Suprapubic skin (tissue), 4 donors: Measurements from ENCODE around the gene ALAD. TPM values are rescaled to one million over a fixed set of nuclear protein-coding genes. Genes with fewer than 3 reads are reported as not detected.

Experiments used
- DNase-seq, 2 donors: peaks; one replicate each; pipeline ENCODE4 v3.0.0-alpha.2; 2019; ENCODE audit warnings: low spot score in 2 of 2
- H3K27ac ChIP-seq: fragments of 200-600 bp; sonication (generic); one replicate; pipeline ENCODE4 v1.5.1; 2019
- H3K27me3 ChIP-seq: fragments of 200-600 bp; sonication (generic); one replicate; pipeline ENCODE4 v1.5.1; 2019
- H3K36me3 ChIP-seq: fragments of 200-600 bp; sonication (generic); one replicate; pipeline ENCODE4 v1.5.1; 2019
- H3K4me1 ChIP-seq: fragments of 200-600 bp; sonication (generic); one replicate; pipeline ENCODE4 v1.5.1; 2019
- H3K4me3 ChIP-seq: fragments of 200-600 bp; sonication (generic); one replicate; pipeline ENCODE4 v1.5.1; 2019; ENCODE audit warnings: mild to moderate bottlenecking
- H3K9me3 ChIP-seq: fragments of 200-600 bp; sonication (generic); one replicate; pipeline ENCODE4 v1.5.1; 2019
- CTCF ChIP-seq, 2 donors: fragments of 200-600 bp in 1 of 2; fragments of 450-650 bp in 1 of 2; sonication (generic) in 1 of 2; IDR thresholded peaks; one replicate each; pipeline ENCODE4 v1.5.1; 2016 to 2019; ENCODE audit warnings: antibody characterized with exemption in 2 of 2, mild to moderate bottlenecking in 1 of 2, moderate library complexity in 1 of 2
- EP300 ChIP-seq: sonication (generic); formaldehyde crosslinking; IDR thresholded peaks from one replicate; pipeline ENCODE4 v1.6.1; 2017; ENCODE audit warnings: antibody characterized with exemption
- POLR2A ChIP-seq, 2 donors: fragments of 450-650 bp; IDR thresholded peaks; one replicate each; pipeline ENCODE4 v1.6.1; 2017; ENCODE audit warnings: antibody characterized with exemption in 2 of 2, mild to moderate bottlenecking in 2 of 2, moderate library complexity in 2 of 2
- POLR2AphosphoS5 ChIP-seq, 3 donors: sonication (generic); formaldehyde crosslinking; IDR thresholded peaks; one replicate each; pipeline ENCODE4 v1.6.1; 2017; ENCODE audit warnings: antibody characterized with exemption in 3 of 3
- WGBS: methylation state at CpG from one replicate; pipeline ENCODE4 v1.1.5; 2018; 5-methylcytosine and 5-hydroxymethylcytosine counted together
- total RNA-seq, 4 donors: library from RNA; depleted of rRNA; stranded (reverse); fragments of >200 nt; gene quantifications; one replicate each; pipeline ENCODE4 v1.1.0, GENCODE V29; 2016

ALAD gene
- total RNA-seq, 4 donors from 2014 or later = 47.1 to 66.6 (median 53.6) TPM

- H3K9me3 ChIP-seq = no peaks in the 10 kb centered on the region
- H3K27me3 ChIP-seq = peaks cover 18% of the 10 kb centered on the region
- H3K4me1 ChIP-seq = peaks cover 9% of the 10 kb centered on the region
- 73% methylated on average over 4 of the region's 4 CpGs for WGBS
- H3K27ac ChIP-seq = no peak overlapping the region
- no peaks in the 10 kb centered on the region for H3K36me3 ChIP-seq
- H3K4me3 ChIP-seq = no peak overlapping the region
- TF ChIP-seq POLR2A (IDR thresholded peaks at IDR 0.05) (no peak), POLR2AphosphoS5 (IDR thresholded peaks at IDR 0.05) (no peak), CTCF (IDR thresholded peaks at IDR 0.05) (no peak), EP300 (no peak)
- DNase-seq = no peak
Observed at GRCh38 chr9:113355040-113355596, 46.0 kb downstream of the ALAD start.

GRCh38 chr9:113352411-113352810 lies 48.7 kb downstream of the ALAD start:
- peak in 1 of 2 donors; percentile 18 for DNase-seq
- Histone ChIP-seq H3K36me3 (no peaks in the 10 kb centered on the region), H3K27ac (no peak overlapping the region), H3K4me1 (peaks cover 22% of the 10 kb centered on the region), H3K4me3 (no peak overlapping the region), H3K27me3 (peaks cover 24% of the 10 kb centered on the region), H3K9me3 (no peaks in the 10 kb centered on the region)
- 85% methylated on average over 1 of the region's 1 CpG for WGBS
- no peak for TF ChIP-seq CTCF (IDR thresholded peaks at IDR 0.05)

GRCh38 chr9:113352006-113352405 lies 49.1 kb downstream of the ALAD start:
- no peak for TF ChIP-seq EP300
- no peak for TF ChIP-seq POLR2AphosphoS5 (IDR thresholded peaks at IDR 0.05)
- no peak for TF ChIP-seq POLR2A (IDR thresholded peaks at IDR 0.05)
- TF ChIP-seq CTCF (IDR thresholded peaks at IDR 0.05) = no peak
- Histone ChIP-seq H3K4me1 (peaks cover 22% of the 10 kb centered on the region), H3K36me3 (no peaks in the 10 kb centered on the region), H3K27me3 (peaks cover 24% of the 10 kb centered on the region), H3K9me3 (no peaks in the 10 kb centered on the region), H3K4me3 (no peak overlapping the region), H3K27ac (no peak overlapping the region)
- WGBS = 87% methylated on average over 6 of the region's 6 CpGs
- no peak for DNase-seq

GRCh38 chr9:113350937-113351336 lies 50.1 kb downstream of the ALAD start:
- no peak for TF ChIP-seq POLR2A (IDR thresholded peaks at IDR 0.05)

GRCh38 chr9:113350107-113350661 lies 50.9 kb downstream of the ALAD start:
- H3K4me1 ChIP-seq = peaks cover 22% of the 10 kb centered on the region
- H3K9me3 ChIP-seq = no peaks in the 10 kb centered on the region
- WGBS = 13% methylated on average over 14 of the region's 14 CpGs
- TF ChIP-seq EP300 = no peak
- TF ChIP-seq POLR2AphosphoS5 (IDR thresholded peaks at IDR 0.05) = no peak
- TF ChIP-seq CTCF (IDR thresholded peaks at IDR 0.05) = no peak
- no peak for TF ChIP-seq POLR2A (IDR thresholded peaks at IDR 0.05)
- H3K4me3 ChIP-seq = peak overlapping the region; percentile 68
- H3K27ac ChIP-seq = peak overlapping the region; percentile 67
- no peaks in the 10 kb centered on the region for H3K36me3 ChIP-seq
- no peak for DNase-seq
- peaks cover 24% of the 10 kb centered on the region for H3K27me3 ChIP-seq

More at GRCh38 chr9:113350937-113351336, 50.1 kb downstream of the ALAD start:
- no peak overlapping the region for H3K4me3 ChIP-seq
- peaks cover 22% of the 10 kb centered on the region for H3K4me1 ChIP-seq
- no peak overlapping the region for H3K27ac ChIP-seq
- H3K27me3 ChIP-seq = peaks cover 24% of the 10 kb centered on the region
- WGBS = 60% methylated on average over 6 of the region's 6 CpGs
- no peaks in the 10 kb centered on the region for H3K36me3 ChIP-seq
- no peak for DNase-seq
- no peaks in the 10 kb centered on the region for H3K9me3 ChIP-seq
